HL-60 (cell line): ENCODE measurements around the gene IFI27L1.

ENCODE experiments used
- POLR2AphosphoS5 ChIP-seq: IDR thresholded peaks from 2 replicates; pipeline ENCODE4 v1.6.1; 2012; ENCODE audit warnings: low read depth
- SPI1 ChIP-seq: IDR thresholded peaks from 2 replicates; pipeline ENCODE4 v1.6.1; 2012; ENCODE audit warnings: low read depth, mild to moderate bottlenecking, borderline replicate concordance
- TF ChIP-seq, protein P1 (sequence below): IDR thresholded peaks from one replicate; pipeline ENCODE4 v1.5.1; 2011; ENCODE audit warnings: low read length, control low read depth, inconsistent platforms; ENCODE audit not compliant: insufficient read depth
- TF ChIP-seq, protein P2 (sequence below): IDR thresholded peaks from 2 replicates; pipeline ENCODE4 v1.6.1; 2012; ENCODE audit warnings: low read depth; ENCODE audit not compliant: insufficient replicate concordance

DNA sequence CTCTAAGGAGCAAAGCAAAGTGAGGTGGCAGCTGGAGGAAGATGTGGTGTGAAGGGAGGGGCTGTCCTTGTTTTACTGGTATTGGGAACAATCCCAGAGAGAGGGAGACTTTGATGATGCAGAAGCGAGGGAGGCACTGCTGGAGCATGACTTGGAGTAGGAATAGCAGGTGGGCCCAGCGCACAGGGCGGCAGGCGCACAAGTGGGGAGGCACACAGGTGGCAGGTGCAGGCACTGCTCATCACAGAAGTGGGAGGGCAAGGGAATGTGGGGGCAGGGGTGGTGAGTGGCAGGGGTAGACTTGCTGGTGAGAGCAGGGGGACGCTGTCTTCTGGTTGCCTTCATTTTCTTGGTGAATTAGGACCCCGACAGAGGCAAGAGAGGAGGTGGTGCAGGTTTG, 17.9 kb downstream of the IFI27L1 start:
- TF ChIP-seq, protein P1, sequence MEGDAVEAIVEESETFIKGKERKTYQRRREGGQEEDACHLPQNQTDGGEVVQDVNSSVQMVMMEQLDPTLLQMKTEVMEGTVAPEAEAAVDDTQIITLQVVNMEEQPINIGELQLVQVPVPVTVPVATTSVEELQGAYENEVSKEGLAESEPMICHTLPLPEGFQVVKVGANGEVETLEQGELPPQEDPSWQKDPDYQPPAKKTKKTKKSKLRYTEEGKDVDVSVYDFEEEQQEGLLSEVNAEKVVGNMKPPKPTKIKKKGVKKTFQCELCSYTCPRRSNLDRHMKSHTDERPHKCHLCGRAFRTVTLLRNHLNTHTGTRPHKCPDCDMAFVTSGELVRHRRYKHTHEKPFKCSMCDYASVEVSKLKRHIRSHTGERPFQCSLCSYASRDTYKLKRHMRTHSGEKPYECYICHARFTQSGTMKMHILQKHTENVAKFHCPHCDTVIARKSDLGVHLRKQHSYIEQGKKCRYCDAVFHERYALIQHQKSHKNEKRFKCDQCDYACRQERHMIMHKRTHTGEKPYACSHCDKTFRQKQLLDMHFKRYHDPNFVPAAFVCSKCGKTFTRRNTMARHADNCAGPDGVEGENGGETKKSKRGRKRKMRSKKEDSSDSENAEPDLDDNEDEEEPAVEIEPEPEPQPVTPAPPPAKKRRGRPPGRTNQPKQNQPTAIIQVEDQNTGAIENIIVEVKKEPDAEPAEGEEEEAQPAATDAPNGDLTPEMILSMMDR, result no peak
- TF ChIP-seq SPI1, result no peak
- no peak for TF ChIP-seq POLR2AphosphoS5
- TF ChIP-seq, protein P2, sequence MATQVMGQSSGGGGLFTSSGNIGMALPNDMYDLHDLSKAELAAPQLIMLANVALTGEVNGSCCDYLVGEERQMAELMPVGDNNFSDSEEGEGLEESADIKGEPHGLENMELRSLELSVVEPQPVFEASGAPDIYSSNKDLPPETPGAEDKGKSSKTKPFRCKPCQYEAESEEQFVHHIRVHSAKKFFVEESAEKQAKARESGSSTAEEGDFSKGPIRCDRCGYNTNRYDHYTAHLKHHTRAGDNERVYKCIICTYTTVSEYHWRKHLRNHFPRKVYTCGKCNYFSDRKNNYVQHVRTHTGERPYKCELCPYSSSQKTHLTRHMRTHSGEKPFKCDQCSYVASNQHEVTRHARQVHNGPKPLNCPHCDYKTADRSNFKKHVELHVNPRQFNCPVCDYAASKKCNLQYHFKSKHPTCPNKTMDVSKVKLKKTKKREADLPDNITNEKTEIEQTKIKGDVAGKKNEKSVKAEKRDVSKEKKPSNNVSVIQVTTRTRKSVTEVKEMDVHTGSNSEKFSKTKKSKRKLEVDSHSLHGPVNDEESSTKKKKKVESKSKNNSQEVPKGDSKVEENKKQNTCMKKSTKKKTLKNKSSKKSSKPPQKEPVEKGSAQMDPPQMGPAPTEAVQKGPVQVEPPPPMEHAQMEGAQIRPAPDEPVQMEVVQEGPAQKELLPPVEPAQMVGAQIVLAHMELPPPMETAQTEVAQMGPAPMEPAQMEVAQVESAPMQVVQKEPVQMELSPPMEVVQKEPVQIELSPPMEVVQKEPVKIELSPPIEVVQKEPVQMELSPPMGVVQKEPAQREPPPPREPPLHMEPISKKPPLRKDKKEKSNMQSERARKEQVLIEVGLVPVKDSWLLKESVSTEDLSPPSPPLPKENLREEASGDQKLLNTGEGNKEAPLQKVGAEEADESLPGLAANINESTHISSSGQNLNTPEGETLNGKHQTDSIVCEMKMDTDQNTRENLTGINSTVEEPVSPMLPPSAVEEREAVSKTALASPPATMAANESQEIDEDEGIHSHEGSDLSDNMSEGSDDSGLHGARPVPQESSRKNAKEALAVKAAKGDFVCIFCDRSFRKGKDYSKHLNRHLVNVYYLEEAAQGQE, result no peak
